GM06990 (cell line): ENCODE results near the gene ARMC10.

Experiments
- DNase-seq: peaks from one replicate; pipeline ENCODE4 v3.0.0-alpha.2; 2011; ENCODE audit not compliant: insufficient read length; ENCODE audit errors: extremely low read depth
- H3K27me3 ChIP-seq: replicated peaks from 2 replicates; pipeline ENCODE4 v1.6.0; 2011; ENCODE audit warnings: low read length; ENCODE audit not compliant: control insufficient read depth, insufficient read depth
- H3K36me3 ChIP-seq: 2 replicates; pipeline ENCODE4 v1.5.1; 2011; ENCODE audit warnings: low read length; ENCODE audit not compliant: control insufficient read depth, insufficient read depth
- H3K4me3 ChIP-seq: replicated peaks from 2 replicates; pipeline ENCODE4 v1.5.1; 2011; ENCODE audit warnings: low read depth, mild to moderate bottlenecking, control low read depth, low read length
- CTCF ChIP-seq: IDR thresholded peaks from 2 replicates; pipeline ENCODE4 v1.5.1; 2011; ENCODE audit warnings: low read length, control low read depth, mild to moderate bottlenecking, inconsistent platforms; ENCODE audit not compliant: insufficient read depth, poor library complexity, severe bottlenecking

Gene ARMC10

GRCh38 chr7:103116511-103116910, 41.6 kb downstream of the ARMC10 start:
- H3K27me3 ChIP-seq = no peaks in the 10 kb centered on the region
- DNase-seq = no peak
- TF ChIP-seq CTCF = no peak
- no peak overlapping the region for H3K4me3 ChIP-seq
- H3K36me3 ChIP-seq = peaks cover 2% of the 10 kb centered on the region

GRCh38 chr7:103116991-103117390, 42.1 kb downstream of the ARMC10 start:
- TF ChIP-seq CTCF = no peak
- no peak for DNase-seq
- H3K27me3 ChIP-seq = no peaks in the 10 kb centered on the region
- H3K36me3 ChIP-seq = peaks cover 2% of the 10 kb centered on the region
- no peak overlapping the region for H3K4me3 ChIP-seq

GRCh38 chr7:103117465-103117864, 42.5 kb downstream of the ARMC10 start:
- peaks cover 2% of the 10 kb centered on the region for H3K36me3 ChIP-seq
- no peak overlapping the region for H3K4me3 ChIP-seq
- TF ChIP-seq CTCF = no peak
- DNase-seq = no peak
- H3K27me3 ChIP-seq = no peaks in the 10 kb centered on the region

GRCh38 chr7:103119791-103120291, 44.9 kb downstream of the ARMC10 start:
- Histone ChIP-seq H3K4me3 (no peak overlapping the region), H3K27me3 (no peaks in the 10 kb centered on the region), H3K36me3 (peaks cover 2% of the 10 kb centered on the region)
- no peak for DNase-seq
- no peak for TF ChIP-seq CTCF

- peaks cover 2% of the 10 kb centered on the region for H3K36me3 ChIP-seq
- H3K4me3 ChIP-seq = no peak overlapping the region
- H3K27me3 ChIP-seq = no peaks in the 10 kb centered on the region
- no peak for DNase-seq
- TF ChIP-seq CTCF = no peak
Measured at GRCh38 chr7:103120362-103120761, 45.4 kb downstream of the ARMC10 start.

- no peaks in the 10 kb centered on the region for H3K27me3 ChIP-seq
- DNase-seq = no peak
- TF ChIP-seq CTCF = no peak
- peaks cover 3% of the 10 kb centered on the region for H3K36me3 ChIP-seq
- H3K4me3 ChIP-seq = no peak overlapping the region
Measured at GRCh38 chr7:103121641-103122040, 46.7 kb downstream of the ARMC10 start.
